ENCODE results near the gene ZNF789. TPM values are rescaled to one million over a fixed set of nuclear protein-coding genes. Genes with fewer than 3 reads are reported as not detected.
A peak's percentile ranks its signal among the peaks of the same experiment; 100 is the strongest.

ZNF789 gene
- total RNA-seq (10 to 100 TPM; 10.6 to 19.7 TPM), polyA plus RNA-seq (10 to 100 TPM in 1 of 2 donors, 1 to 10 TPM in 1; 4.1 to 12.5 TPM)
- long read RNA-seq, donor 1, partial matches to known transcripts: 5 of 12 reads
- long read RNA-seq, donor 1, other reads (novel, unspliced or antisense): 6 of 12 reads
- long read RNA-seq, donor 2, partial matches to known transcripts: 0 of 2 reads
- long read RNA-seq, donor 2, other reads (novel, unspliced or antisense): 0 of 2 reads
- long read RNA-seq, donor 3, partial matches to known transcripts: 7 of 8 reads
- long read RNA-seq, donor 3, other reads (novel, unspliced or antisense): 0 of 8 reads
- long read RNA-seq, donor 4, partial matches to known transcripts: 0 of 2 reads
- long read RNA-seq, donor 4, other reads (novel, unspliced or antisense): 0 of 2 reads
- long read RNA-seq, donor 5, partial matches to known transcripts: 0 of 4 reads
- long read RNA-seq, donor 5, other reads (novel, unspliced or antisense): 0 of 4 reads

GRCh38 chr7:99472561-99473314 lies at the start of gene ZNF789:
TSS of gene ZNF789 (plus strand) at chr7:99472890. CDS start at chr7:99476457, 3,567 bp downstream.
- Histone ChIP-seq H3K36me3 (ENCODE audit: control insufficient read depth in 4 of 4, insufficient read depth in 4 of 4, low read length in 4 of 4) (peaks cover 0 to 2% (median 0%) of the 10 kb centered on the region in 4 donors), H3K4me1 (ENCODE audit: control insufficient read depth in 5 of 5, insufficient read depth in 5 of 5, low read length in 5 of 5) (peaks cover 0 to 8% (median 6%) of the 10 kb centered on the region in 5 donors), H3K27me3 (ENCODE audit: control insufficient read depth in 3 of 3, insufficient read depth in 3 of 3, low read length in 2 of 3) (no peaks in the 10 kb centered on the region), H3K9ac (ENCODE audit: insufficient read depth in 1 of 2, low read length in 2 of 2) (peak within 1 kb of the TSS; percentile 50 to 90), H3K4me3 (peak within 1 kb of the TSS; percentile 77), H3K9me3 (ENCODE audit: control insufficient read depth in 4 of 4, insufficient read depth in 3 of 4, low read length in 3 of 4) (no peaks in the 10 kb centered on the region), H3K27ac (ENCODE audit: low read depth in 1 of 2, low read length in 1 of 2) (peak within 1 kb of the TSS; percentile 87 to 96)
- DNase-seq (peak; percentile 96 to 98 (median 97)), ATAC-seq (ENCODE audit: insufficient read depth, low FRiP score) (peak; percentile 99)
- TF ChIP-seq CTCF (IDR thresholded peaks at IDR 0.05; ENCODE audit: control extremely low read depth, extremely low read depth): no peak
- 0% methylated on average over 56 of the region's 56 CpGs for WGBS, 2 donors

GRCh38 chr7:99424932-99425730 lies 47.6 kb upstream of the ZNF789 start:
- no peak overlapping the region for H3K4me3 ChIP-seq
- no peaks in the 10 kb centered on the region for H3K27me3 ChIP-seq (ENCODE audit: control insufficient read depth in 3 of 3, insufficient read depth in 3 of 3, low read length in 2 of 3)
- 93 to 95% methylated on average over 24 of the region's 24 CpGs for WGBS, 2 donors
- peaks cover 12 to 49% (median 19%) of the 10 kb centered on the region in 4 donors for H3K36me3 ChIP-seq (ENCODE audit: control insufficient read depth in 4 of 4, insufficient read depth in 4 of 4, low read length in 4 of 4)
- no peaks in the 10 kb centered on the region for H3K9me3 ChIP-seq (ENCODE audit: control insufficient read depth in 4 of 4, insufficient read depth in 3 of 4, low read length in 3 of 4)
- ATAC-seq (ENCODE audit: insufficient read depth, low FRiP score) (no peak), DNase-seq (no peak)
- no peaks in the 10 kb centered on the region for H3K4me1 ChIP-seq (ENCODE audit: control insufficient read depth in 5 of 5, insufficient read depth in 5 of 5, low read length in 5 of 5)
- H3K9ac ChIP-seq (ENCODE audit: insufficient read depth in 1 of 2, low read length in 2 of 2): no peak overlapping the region
- no peak for TF ChIP-seq CTCF (IDR thresholded peaks at IDR 0.05; ENCODE audit: control extremely low read depth, extremely low read depth)
- no peak overlapping the region for H3K27ac ChIP-seq (ENCODE audit: low read depth in 1 of 2, low read length in 1 of 2)

- no peak overlapping the region for H3K9ac ChIP-seq (ENCODE audit: insufficient read depth in 1 of 2, low read length in 2 of 2)
- WGBS, 2 donors: 87 to 88% methylated on average over 10 of the region's 10 CpGs
- no peak overlapping the region for H3K4me3 ChIP-seq
- no peaks in the 10 kb centered on the region for H3K27me3 ChIP-seq (ENCODE audit: control insufficient read depth in 3 of 3, insufficient read depth in 3 of 3, low read length in 2 of 3)
- no peak overlapping the region for H3K27ac ChIP-seq (ENCODE audit: low read depth in 1 of 2, low read length in 1 of 2)
- TF ChIP-seq CTCF (IDR thresholded peaks at IDR 0.05; ENCODE audit: control extremely low read depth, extremely low read depth): no peak
- ATAC-seq (ENCODE audit: insufficient read depth, low FRiP score): no peak
- peaks cover 0 to 3% (median 0%) of the 10 kb centered on the region in 5 donors for H3K4me1 ChIP-seq (ENCODE audit: control insufficient read depth in 5 of 5, insufficient read depth in 5 of 5, low read length in 5 of 5)
- no peak for DNase-seq
- H3K36me3 ChIP-seq (ENCODE audit: control insufficient read depth in 4 of 4, insufficient read depth in 4 of 4, low read length in 4 of 4): peaks cover 11 to 55% (median 20%) of the 10 kb centered on the region in 4 donors
- no peaks in the 10 kb centered on the region for H3K9me3 ChIP-seq (ENCODE audit: control insufficient read depth in 4 of 4, insufficient read depth in 3 of 4, low read length in 3 of 4)
Measured at GRCh38 chr7:99428972-99429566, 43.6 kb upstream of the ZNF789 start.
